Measurements from ENCODE around the gene PAWR.

- TF ChIP-seq CTCF (IDR thresholded peaks at IDR 0.05) (no peak), POLR2A (IDR thresholded peaks at IDR 0.05) (no peak)
Measured at GRCh38 chr12:79558924-79559469, 131.8 kb downstream of the PAWR start.

Measured in Peyer's patch (tissue), 4 donors.